MCF 10A (cell line): Measurements from ENCODE around the gene CNNM2. TPM values are rescaled to one million over a fixed set of nuclear protein-coding genes. Genes with fewer than 3 reads are reported as not detected.

ENCODE experiments used
- BruUV-seq: library from RNA; stranded (reverse); fragments of 400-500 nt; replicated peaks from 2 replicates; lab custom pipeline; 2021; lab: Mats Ljungman, UMichigan
- CTCF ChIA-PET: fragments of 300-600 bp; sonication (Branson Sonifier 250); formaldehyde crosslinking; extraction: SDS; loops from one replicate; lab custom pipeline; 2021; ENCODE audit warnings: antibody characterized with exemption, inconsistent platforms; lab: Yijun Ruan, JAX
- POLR2A ChIA-PET: fragments of 300-600, 350-650 bp; sonication (Branson Sonifier 250); formaldehyde crosslinking; extraction: SDS; loops from one replicate; lab custom pipeline; 2020; ENCODE audit warnings: antibody characterized with exemption, inconsistent platforms; lab: Yijun Ruan, JAX
- DNase-seq: peaks from one replicate; pipeline ENCODE4 v3.0.0-alpha.2; 2018; ENCODE audit not compliant: unreplicated experiment
- H3K27ac Mint-ChIP-seq: one replicate; pipeline ENCODE4 v1.8.0; 2022; ENCODE audit warnings: mild to moderate bottlenecking, low read depth, mixed read lengths; ENCODE audit not compliant: unreplicated experiment
- H3K27me3 Mint-ChIP-seq: one replicate; pipeline ENCODE4 v1.8.0; 2022; ENCODE audit warnings: mixed read lengths; ENCODE audit not compliant: insufficient read depth, unreplicated experiment
- H3K36me3 Mint-ChIP-seq: one replicate; pipeline ENCODE4 v1.8.0; 2022; ENCODE audit warnings: mild to moderate bottlenecking, moderate library complexity, mixed read lengths; ENCODE audit not compliant: insufficient read depth, unreplicated experiment
- H3K4me1 Mint-ChIP-seq: one replicate; pipeline ENCODE4 v1.8.0; 2022; ENCODE audit warnings: mixed read lengths; ENCODE audit not compliant: insufficient read depth, unreplicated experiment
- H3K4me3 Mint-ChIP-seq: one replicate; pipeline ENCODE4 v1.8.0; 2022; ENCODE audit warnings: mild to moderate bottlenecking, moderate library complexity, mixed read lengths; ENCODE audit not compliant: unreplicated experiment
- H3K9me3 Mint-ChIP-seq: one replicate; pipeline ENCODE4 v1.8.0; 2022; ENCODE audit warnings: mixed read lengths; ENCODE audit not compliant: unreplicated experiment
- CTCF ChIP-seq: fragments of 200-600 bp; IDR thresholded peaks from one replicate; pipeline ENCODE4 v1.8.0; 2022; ENCODE audit warnings: antibody characterized with exemption, mild to moderate bottlenecking; ENCODE audit not compliant: unreplicated experiment
- intact Hi-C: fragments of 100-400 bp; cut with micrococcal nuclease; formaldehyde crosslinking; loops from 2 replicates; pipeline ENCODE4 v1.14.1; 2022
- total RNA-seq: library from RNA; stranded (reverse); gene quantifications from 2 replicates; pipeline ENCODE4 v1.2.3, GENCODE V29; 2022

CNNM2 gene
- total RNA-seq, 1 experiment from 2014 or later = 5.6 TPM

- Mint-ChIP-seq H3K27me3 (no peaks in the 10 kb centered on the region), H3K4me3 (no peak overlapping the region), H3K4me1 (peaks cover 10% of the 10 kb centered on the region), H3K27ac (no peak overlapping the region), H3K36me3 (peaks cover 5% of the 10 kb centered on the region), H3K9me3 (no peaks in the 10 kb centered on the region)
- POLR2A ChIA-PET = interaction anchor here (0.6 kb wide), 1 partner anchor 11 kb away, joined by 4 read pairs; no protein-coding TSS in a partner anchor
- BruUV-seq = no TSS peak
- intact Hi-C loops = no loop called here
- CTCF ChIA-PET = interaction anchor here (0.9 kb wide), 1 partner anchor 128 kb away, joined by 3 read pairs; the partner anchor contains the start of gene CNNM2
- no peak for TF ChIP-seq CTCF
- no peak for DNase-seq
Measured at GRCh38 chr10:103045961-103046360, 127.9 kb downstream of the CNNM2 start.

DNA sequence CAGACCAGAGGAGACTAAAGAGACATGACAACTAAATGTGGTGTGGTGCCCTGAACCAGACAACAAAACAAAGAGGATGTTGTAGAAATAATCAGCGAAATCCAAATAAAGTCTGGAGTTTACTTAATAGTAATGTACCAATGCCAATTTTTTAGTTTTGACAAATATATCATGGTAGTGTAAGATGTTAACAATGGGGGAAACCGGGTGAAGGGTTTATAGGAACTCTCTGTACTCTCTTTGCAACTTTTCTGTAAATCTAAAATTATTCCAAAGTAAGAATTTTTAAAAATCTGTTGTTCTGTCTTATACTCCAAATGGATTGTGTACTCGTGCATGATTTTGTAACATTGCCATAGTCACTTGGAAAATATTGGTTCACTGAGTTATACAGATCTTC lies 129.3 kb downstream of the CNNM2 start:
- H3K4me3 Mint-ChIP-seq = no peak overlapping the region
- no peak overlapping the region for H3K27ac Mint-ChIP-seq
- intact Hi-C loops = no loop called here
- H3K4me1 Mint-ChIP-seq = peaks cover 2% of the 10 kb centered on the region
- H3K27me3 Mint-ChIP-seq = no peaks in the 10 kb centered on the region
- no peak for TF ChIP-seq CTCF
- peaks cover 6% of the 10 kb centered on the region for H3K36me3 Mint-ChIP-seq
- H3K9me3 Mint-ChIP-seq = no peaks in the 10 kb centered on the region
- POLR2A ChIA-PET = no interaction called here
- BruUV-seq = no TSS peak
- CTCF ChIA-PET = interaction anchor here (0.6 kb wide), 1 partner anchor 52 kb away, joined by 3 read pairs; no protein-coding TSS in a partner anchor
- no peak for DNase-seq

DNA sequence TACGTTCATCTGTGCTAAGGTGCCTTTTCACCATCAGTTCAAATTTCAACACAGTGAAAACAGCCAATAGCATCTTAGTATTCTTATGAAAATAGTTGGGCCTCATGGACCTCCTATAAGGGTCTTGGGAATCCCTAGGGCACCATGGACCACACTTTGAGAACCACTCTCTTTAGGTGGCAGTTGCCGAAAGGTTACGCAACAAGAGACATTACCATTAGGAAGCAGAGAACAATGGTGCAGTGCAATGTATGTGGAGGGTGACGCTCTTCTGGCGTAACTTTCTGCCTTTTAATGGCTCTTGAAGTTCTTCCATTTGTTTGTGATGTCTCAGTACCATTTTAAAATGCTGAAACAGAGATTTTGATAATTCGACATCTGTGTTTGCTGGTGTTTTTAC lies 131.1 kb downstream of the CNNM2 start:
- CTCF ChIA-PET = interaction anchor here (0.6 to 1.2 kb wide), 2 partner anchors 22 to 131 kb away, joined by 3 read pairs; partner anchors contain the start of gene CNNM2
- BruUV-seq = no TSS peak
- H3K4me3 Mint-ChIP-seq = no peak overlapping the region

More for the DNA sequence above, 131.1 kb downstream of the CNNM2 start:
- intact Hi-C loops = no loop called here
- no peak for TF ChIP-seq CTCF
- POLR2A ChIA-PET = no interaction called here
- no peak for DNase-seq
- Mint-ChIP-seq H3K4me1 (no peaks in the 10 kb centered on the region), H3K36me3 (peaks cover 6% of the 10 kb centered on the region), H3K9me3 (no peaks in the 10 kb centered on the region), H3K27ac (no peak overlapping the region), H3K27me3 (no peaks in the 10 kb centered on the region)
